GM12872 (cell line): ENCODE data around the gene CSPG5.

Source experiments
- TF ChIP-seq, protein P1 (sequence below): IDR thresholded peaks from 3 replicates; pipeline ENCODE4 v1.5.1; 2011; ENCODE audit warnings: low read depth, mild to moderate bottlenecking, low read length, moderate library complexity; ENCODE audit not compliant: insufficient read depth

Gene CSPG5, protein sequence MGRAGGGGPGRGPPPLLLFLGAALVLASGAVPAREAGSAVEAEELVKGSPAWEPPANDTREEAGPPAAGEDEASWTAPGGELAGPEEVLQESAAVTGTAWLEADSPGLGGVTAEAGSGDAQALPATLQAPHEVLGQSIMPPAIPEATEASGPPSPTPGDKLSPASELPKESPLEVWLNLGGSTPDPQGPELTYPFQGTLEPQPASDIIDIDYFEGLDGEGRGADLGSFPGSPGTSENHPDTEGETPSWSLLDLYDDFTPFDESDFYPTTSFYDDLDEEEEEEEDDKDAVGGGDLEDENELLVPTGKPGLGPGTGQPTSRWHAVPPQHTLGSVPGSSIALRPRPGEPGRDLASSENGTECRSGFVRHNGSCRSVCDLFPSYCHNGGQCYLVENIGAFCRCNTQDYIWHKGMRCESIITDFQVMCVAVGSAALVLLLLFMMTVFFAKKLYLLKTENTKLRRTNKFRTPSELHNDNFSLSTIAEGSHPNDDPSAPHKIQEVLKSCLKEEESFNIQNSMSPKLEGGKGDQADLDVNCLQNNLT

DNA sequence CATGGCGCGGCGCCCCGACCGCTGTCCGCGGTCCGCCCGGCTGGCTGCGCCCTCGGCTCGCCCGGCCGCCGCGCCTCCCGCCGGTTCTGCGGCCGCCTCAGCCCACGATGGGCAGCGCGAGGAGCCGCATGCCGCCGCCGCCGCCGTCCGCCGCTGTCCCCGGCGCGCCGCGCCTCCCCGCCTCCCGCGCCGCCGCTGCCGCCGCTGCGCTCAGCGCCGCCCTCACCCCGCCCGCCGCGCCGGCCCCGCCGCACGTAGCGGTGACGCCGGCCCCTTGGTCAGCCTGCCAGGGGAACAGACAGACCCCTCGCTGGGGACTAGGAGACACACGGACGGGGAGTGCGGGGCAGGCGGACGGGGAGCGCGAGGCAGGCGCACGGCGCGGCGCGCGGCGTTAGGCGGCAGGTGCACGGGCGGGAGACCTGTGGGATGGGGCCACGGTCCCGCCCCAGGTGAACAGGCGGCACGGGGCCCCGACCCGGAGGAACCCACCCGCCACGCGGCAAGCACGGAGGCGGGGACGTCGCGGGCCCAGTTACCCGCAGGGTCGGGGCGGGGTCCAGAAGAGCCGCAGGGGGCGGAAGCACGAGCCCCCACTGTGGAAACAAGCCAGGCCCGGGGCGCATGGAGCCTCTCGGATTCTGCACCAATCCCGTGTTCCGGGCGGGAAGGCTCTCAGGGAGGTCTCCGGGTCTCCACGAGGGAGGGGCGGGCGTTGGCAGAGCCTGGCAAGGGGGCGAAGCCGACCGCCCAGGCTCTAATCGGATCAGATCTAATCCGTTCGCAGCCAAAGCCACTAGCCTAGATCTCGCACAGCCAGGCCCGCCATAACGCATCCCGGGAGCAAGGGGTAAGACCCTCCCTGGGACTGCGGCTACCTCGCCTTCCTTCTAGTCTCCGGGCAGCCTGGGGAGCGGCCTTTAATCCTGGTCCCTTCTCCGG lies at the start of gene CSPG5:
CSPG5 (minus strand) TSS at position 175 of the 942 bp plus-strand sequence; CDS start at position 3, 172 bp downstream.
- TF ChIP-seq, protein P1, sequence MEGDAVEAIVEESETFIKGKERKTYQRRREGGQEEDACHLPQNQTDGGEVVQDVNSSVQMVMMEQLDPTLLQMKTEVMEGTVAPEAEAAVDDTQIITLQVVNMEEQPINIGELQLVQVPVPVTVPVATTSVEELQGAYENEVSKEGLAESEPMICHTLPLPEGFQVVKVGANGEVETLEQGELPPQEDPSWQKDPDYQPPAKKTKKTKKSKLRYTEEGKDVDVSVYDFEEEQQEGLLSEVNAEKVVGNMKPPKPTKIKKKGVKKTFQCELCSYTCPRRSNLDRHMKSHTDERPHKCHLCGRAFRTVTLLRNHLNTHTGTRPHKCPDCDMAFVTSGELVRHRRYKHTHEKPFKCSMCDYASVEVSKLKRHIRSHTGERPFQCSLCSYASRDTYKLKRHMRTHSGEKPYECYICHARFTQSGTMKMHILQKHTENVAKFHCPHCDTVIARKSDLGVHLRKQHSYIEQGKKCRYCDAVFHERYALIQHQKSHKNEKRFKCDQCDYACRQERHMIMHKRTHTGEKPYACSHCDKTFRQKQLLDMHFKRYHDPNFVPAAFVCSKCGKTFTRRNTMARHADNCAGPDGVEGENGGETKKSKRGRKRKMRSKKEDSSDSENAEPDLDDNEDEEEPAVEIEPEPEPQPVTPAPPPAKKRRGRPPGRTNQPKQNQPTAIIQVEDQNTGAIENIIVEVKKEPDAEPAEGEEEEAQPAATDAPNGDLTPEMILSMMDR, result no peak

DNA sequence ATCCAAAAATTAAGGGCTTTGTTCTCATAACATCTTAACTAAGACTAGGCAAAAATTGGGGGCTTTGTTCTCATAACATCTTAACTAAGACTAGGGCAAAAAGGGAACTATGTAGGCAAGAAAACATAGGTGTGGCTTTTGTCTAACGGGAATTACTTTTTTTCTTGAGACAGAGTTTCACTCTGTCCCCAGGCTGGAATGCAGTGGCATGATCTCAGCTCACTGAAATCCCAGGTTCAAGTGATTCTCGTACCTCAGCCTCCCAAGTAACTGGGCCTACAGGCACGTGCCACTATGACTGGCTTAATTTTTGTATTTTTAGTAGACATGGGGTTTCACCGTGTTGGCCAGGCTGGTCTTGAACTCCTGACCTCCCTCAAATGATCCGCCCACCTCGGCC lies 49.8 kb upstream of the CSPG5 start:
- TF ChIP-seq, protein P1, result no peak

DNA sequence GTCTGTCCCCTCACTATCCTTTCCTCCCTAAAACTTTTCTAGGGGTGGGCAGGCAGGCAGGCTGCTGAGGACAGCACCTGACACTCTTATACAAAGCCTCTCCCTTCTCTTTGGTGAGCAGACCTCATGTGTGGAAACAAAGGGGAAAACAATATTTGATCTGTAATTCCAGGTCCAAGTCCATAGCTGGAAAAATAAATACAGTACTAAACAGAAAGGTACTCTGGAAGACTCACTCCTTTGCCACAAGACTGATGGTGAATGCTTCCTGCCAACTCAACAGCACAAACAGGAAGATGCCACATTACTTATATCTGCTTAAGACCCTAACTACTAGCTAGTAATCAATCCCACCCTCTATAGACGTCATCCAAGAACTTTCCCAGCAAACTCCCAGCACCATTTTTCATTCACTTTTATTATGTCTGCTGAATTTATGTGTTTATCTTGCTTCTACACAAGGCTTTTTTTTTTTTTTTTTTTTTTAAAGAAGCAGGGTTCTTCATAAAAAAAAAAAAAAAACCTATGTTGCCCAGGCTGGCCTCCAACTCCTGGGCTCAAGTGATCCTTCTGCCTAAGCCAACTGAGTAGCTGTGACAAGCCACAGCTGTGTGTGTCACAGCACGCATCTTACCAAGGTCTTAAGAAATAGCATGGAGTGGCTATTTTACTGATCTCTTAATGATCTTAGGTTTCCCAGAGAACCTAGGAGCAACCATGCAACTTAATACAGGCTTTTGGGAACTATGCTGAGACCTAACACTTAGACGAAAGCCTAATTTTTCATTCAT lies 44.2 kb upstream of the CSPG5 start:
- TF ChIP-seq, protein P1, result no peak

DNA sequence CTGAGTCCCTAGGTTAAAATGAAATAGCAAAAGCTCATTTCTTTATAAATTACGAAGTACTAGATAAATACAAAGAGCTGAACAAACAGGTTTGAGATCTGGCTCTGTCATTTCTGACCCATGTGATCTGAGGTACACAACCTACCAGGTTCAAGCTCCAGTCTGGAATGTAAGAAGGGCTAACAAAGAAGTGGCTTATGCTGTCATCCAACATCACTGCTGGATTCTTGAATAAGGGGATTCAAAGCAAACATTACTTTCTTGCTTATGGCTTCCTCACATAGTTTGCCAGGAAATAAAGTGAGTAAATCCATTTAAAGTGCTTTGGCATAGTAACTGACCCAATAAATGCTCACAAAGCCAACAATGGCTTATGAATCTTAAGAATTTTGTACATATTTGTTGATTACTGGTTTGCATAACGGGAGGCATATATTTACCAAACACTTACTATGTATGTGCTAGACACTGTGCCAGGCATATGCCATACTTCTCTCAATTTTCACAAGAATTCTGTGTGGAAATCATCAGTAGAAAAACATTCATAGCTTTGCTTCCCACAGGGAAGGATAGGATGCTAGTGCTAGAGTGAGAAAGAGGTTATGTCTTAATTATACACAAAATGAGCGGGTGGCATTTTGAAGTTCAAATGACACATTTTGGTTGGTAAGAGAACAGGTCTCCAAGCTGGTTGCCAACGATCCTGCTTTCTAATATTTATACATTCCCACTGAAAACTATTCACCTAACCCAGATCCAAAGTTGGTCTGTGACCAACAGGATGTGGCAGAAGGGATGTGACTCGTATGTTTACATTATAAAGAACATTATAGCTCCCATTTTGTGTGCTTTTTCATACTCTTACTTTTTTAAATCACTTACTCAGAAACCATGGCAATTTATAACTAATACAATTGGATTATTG lies 38.7 kb upstream of the CSPG5 start:
- TF ChIP-seq, protein P1, result no peak

DNA sequence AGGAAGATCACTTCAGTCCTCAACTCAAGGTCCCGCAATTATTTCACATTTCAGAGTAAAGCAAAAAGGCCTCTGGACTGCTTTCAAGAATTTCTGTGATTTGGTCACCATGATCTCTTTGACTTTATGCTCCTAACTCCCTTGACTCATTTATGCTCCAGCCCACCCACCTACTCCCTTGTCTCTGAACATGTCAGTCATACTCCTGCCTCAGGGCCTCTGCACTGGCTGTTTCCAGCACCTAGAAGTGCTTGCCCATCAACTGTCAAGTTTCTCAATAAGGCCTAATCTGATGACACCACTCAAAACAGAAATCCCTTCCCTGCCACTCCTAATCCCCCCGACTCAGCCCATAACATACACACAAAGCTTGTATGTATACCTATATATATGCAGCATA lies 36.1 kb upstream of the CSPG5 start:
- TF ChIP-seq, protein P1, result no peak

DNA sequence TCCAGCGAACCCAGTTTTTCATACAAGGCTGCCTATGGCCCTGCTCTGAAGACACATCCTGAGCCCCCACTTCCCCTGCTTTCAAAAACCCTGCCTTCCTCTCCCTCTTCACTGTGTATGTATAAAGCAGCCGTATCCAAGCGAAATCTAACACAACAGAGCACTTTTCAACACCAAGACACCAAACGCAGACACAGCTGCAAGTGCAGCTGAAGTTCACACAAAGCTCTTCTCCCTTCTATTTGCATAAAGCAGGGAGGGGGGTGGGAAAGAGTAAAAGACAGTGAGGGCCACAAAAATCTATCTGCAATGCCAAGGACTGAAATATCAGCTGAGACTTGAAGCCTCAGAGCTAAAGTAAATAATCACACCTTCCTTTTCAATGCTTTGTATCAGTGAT lies 35.1 kb upstream of the CSPG5 start:
- TF ChIP-seq, protein P1, result no peak
